Measurements from ENCODE around the gene OPN4. TPM values are rescaled to one million over a fixed set of nuclear protein-coding genes. Genes with fewer than 3 reads are reported as not detected.

Gene OPN4
- total and polyA plus RNA-seq, 4 experiments from 2014 or later, result not detected

DNA sequence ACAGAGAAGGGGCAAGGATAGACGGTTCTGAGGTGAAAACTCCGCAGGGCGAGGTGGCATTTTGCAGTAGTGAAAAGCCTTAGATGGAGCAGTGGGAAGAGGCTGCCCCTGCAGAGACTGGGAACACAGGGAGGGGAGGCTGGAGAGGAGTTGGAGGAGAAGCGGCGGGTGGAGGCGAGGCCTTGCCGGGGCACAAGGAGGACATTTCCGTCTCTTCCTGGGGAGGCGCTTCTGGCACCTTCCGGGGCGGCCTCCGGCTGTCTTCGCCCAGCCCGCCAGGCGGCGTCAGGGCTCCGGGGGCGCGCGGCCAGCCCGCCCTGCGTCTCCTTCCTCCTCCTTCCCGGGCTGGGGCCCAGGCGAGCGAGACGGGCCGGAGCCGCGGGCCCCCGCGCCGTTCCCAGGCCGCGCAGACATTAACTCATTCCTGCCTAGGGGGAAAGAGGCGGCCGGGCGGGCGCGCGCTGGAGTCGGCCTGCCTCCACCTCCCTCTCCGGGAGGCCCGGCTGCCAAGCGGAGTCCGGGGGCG is 56.7 kb downstream of the OPN4 start:
- ChIA-PET POLR2A (ENCODE audit: partially characterized antibody) (interaction anchor here (1.1 to 1.8 kb wide), 5 partner anchors 46 to 382 kb away, joined by 3 to 22 read pairs (median 4); partner anchors contain the start of gene BMPR1A), CTCF (ENCODE audit: partially characterized antibody) (no interaction called here)

GRCh38 chr10:86711513-86712316 is 57.4 kb downstream of the OPN4 start:
- H3K9me3 ChIP-seq (ENCODE audit: control insufficient read depth in 1 of 2, low read length in 2 of 2), result no peaks in the 10 kb centered on the region
- DNase-seq, result peak in 3 of 5 donors; percentile 62 to 68 (median 65)
- intact Hi-C loops (cut with micrococcal nuclease), result loop anchor here (1.0 to 5.0 kb wide), 7 partner anchors 23 to 383 kb away; partner anchors contain the start of genes BMPR1A, GLUD1, SHLD2 and WAPL
- Mint-ChIP-seq H3K27me3 (no peaks in the 10 kb centered on the region), H3K4me3 (peak overlapping the region; percentile 84 to 91 (median 86)), H3K27ac (peak overlapping the region; percentile 87 to 94 (median 93)), H3K9me3 (no peaks in the 10 kb centered on the region), H3K4me1 (peaks cover 7 to 21% (median 14%) of the 10 kb centered on the region in 4 donors), H3K36me3 (no peaks in the 10 kb centered on the region)
- H3K4me1 ChIP-seq (ENCODE audit: insufficient read depth, low read length), result peaks cover 15% of the 10 kb centered on the region
- no peaks in the 10 kb centered on the region for H3K36me3 ChIP-seq (ENCODE audit: insufficient read depth, low read length)
- H3K27ac ChIP-seq (ENCODE audit: low read depth, low read length), result peak overlapping the region; percentile 75
- H3K4me3 ChIP-seq (ENCODE audit: low read length in 2 of 2), result peak overlapping the region; percentile 42 to 66
- H3K27me3 ChIP-seq (ENCODE audit: insufficient read depth, low read length), result no peaks in the 10 kb centered on the region
- ChIA-PET POLR2A (ENCODE audit: partially characterized antibody) (interaction anchor here (1.1 to 1.8 kb wide), 5 partner anchors 46 to 381 kb away, joined by 3 to 22 read pairs (median 4); partner anchors contain the start of gene BMPR1A), CTCF (ENCODE audit: partially characterized antibody) (interaction anchor here (1.0 to 1.6 kb wide), 2 partner anchors 8 to 18 kb away, joined by 3 to 4 read pairs; no protein-coding TSS in a partner anchor)

More for the DNA sequence above, 56.7 kb downstream of the OPN4 start:
- H3K36me3 Mint-ChIP-seq, result no peaks in the 10 kb centered on the region
- Histone ChIP-seq H3K27ac (ENCODE audit: low read depth, low read length) (peak overlapping the region; percentile 75), H3K36me3 (ENCODE audit: insufficient read depth, low read length) (no peaks in the 10 kb centered on the region), H3K9me3 (ENCODE audit: control insufficient read depth in 1 of 2, low read length in 2 of 2) (no peaks in the 10 kb centered on the region), H3K4me3 (ENCODE audit: low read length in 2 of 2) (peak overlapping the region in 1 of 2 donors; percentile 64), H3K4me1 (ENCODE audit: insufficient read depth, low read length) (peaks cover 15% of the 10 kb centered on the region), H3K27me3 (ENCODE audit: insufficient read depth, low read length) (no peaks in the 10 kb centered on the region)
- H3K9me3 Mint-ChIP-seq, result no peaks in the 10 kb centered on the region
- no peaks in the 10 kb centered on the region for H3K27me3 Mint-ChIP-seq
- peaks cover 7 to 21% (median 14%) of the 10 kb centered on the region in 4 donors for H3K4me1 Mint-ChIP-seq
- DNase-seq, result peak; percentile 81 to 88 (median 87)
- intact Hi-C loops (cut with micrococcal nuclease), result loop anchor here (1.0 to 5.0 kb wide), 7 partner anchors 23 to 384 kb away; partner anchors contain the start of genes BMPR1A, GLUD1, SHLD2 and WAPL
- H3K27ac Mint-ChIP-seq, result peak overlapping the region; percentile 87 to 97 (median 96)
- peak overlapping the region; percentile 81 to 96 (median 92) for H3K4me3 Mint-ChIP-seq

DNA sequence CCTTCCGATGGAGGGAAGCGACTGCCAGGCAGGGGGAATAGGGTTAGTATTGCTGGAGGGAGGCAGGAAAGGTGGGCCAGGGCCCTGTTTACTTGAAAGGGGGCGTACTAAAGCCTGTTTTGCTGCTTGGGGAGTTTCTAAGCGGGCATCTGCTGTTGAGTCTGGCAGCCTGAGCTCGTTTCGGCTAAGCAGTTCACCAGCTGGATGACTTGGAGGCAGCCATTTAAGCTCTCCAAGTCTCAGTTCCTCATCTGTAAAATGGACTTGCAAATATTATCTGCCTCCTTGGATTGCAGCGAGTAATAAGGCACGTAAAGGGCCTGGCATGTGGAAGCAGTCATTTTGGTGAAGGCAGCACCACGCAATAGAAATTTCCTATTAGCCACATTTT is 58.0 kb downstream of the OPN4 start:
- Mint-ChIP-seq H3K9me3 (no peaks in the 10 kb centered on the region), H3K27me3 (no peaks in the 10 kb centered on the region), H3K27ac (peak overlapping the region; percentile 87 to 94 (median 93)), H3K36me3 (no peaks in the 10 kb centered on the region), H3K4me3 (peak overlapping the region; percentile 84 to 91 (median 86)), H3K4me1 (peaks cover 7 to 21% (median 14%) of the 10 kb centered on the region in 4 donors)
- intact Hi-C loops (cut with micrococcal nuclease), result loop anchor here (5.0 kb wide), 1 partner anchor 190 kb away; the partner anchor contains the start of gene WAPL
- POLR2A ChIA-PET (ENCODE audit: partially characterized antibody), result interaction anchor here (1.5 to 1.8 kb wide), 3 partner anchors 45 to 312 kb away, joined by 4 to 22 read pairs (median 4); partner anchors contain the start of gene BMPR1A
- no peaks in the 10 kb centered on the region for H3K9me3 ChIP-seq (ENCODE audit: control insufficient read depth in 1 of 2, low read length in 2 of 2)
- CTCF ChIA-PET (ENCODE audit: partially characterized antibody), result interaction anchor here (1.0 to 1.6 kb wide), 2 partner anchors 9 to 19 kb away, joined by 3 to 4 read pairs; no protein-coding TSS in a partner anchor
- DNase-seq, result no peak
- peaks cover 15% of the 10 kb centered on the region for H3K4me1 ChIP-seq (ENCODE audit: insufficient read depth, low read length)
- no peaks in the 10 kb centered on the region for H3K27me3 ChIP-seq (ENCODE audit: insufficient read depth, low read length)
- no peaks in the 10 kb centered on the region for H3K36me3 ChIP-seq (ENCODE audit: insufficient read depth, low read length)
- H3K27ac ChIP-seq (ENCODE audit: low read depth, low read length), result peak overlapping the region; percentile 75
- H3K4me3 ChIP-seq (ENCODE audit: low read length in 2 of 2), result peak overlapping the region; percentile 42 to 66

GRCh38 chr10:86715156-86715795 is 60.9 kb downstream of the OPN4 start:
- H3K27ac ChIP-seq (ENCODE audit: low read depth, low read length), result no peak overlapping the region
- no peaks in the 10 kb centered on the region for H3K36me3 ChIP-seq (ENCODE audit: insufficient read depth, low read length)
- no peaks in the 10 kb centered on the region for H3K9me3 Mint-ChIP-seq
- no peaks in the 10 kb centered on the region for H3K27me3 ChIP-seq (ENCODE audit: insufficient read depth, low read length)
- no peak overlapping the region for H3K27ac Mint-ChIP-seq
- ChIA-PET CTCF (ENCODE audit: partially characterized antibody) (interaction anchor here (1.4 kb wide), 1 partner anchor 22 kb away, joined by 7 read pairs; no protein-coding TSS in a partner anchor), POLR2A (ENCODE audit: partially characterized antibody) (no interaction called here)
- no peaks in the 10 kb centered on the region for H3K9me3 ChIP-seq (ENCODE audit: control insufficient read depth in 1 of 2, low read length in 2 of 2)
- no peak overlapping the region for H3K4me3 ChIP-seq (ENCODE audit: low read length in 2 of 2)
- no peaks in the 10 kb centered on the region for H3K36me3 Mint-ChIP-seq
- H3K4me1 ChIP-seq (ENCODE audit: insufficient read depth, low read length), result peaks cover 14% of the 10 kb centered on the region
- H3K4me3 Mint-ChIP-seq, result no peak overlapping the region
- no peak for DNase-seq
- peaks cover 4 to 17% (median 10%) of the 10 kb centered on the region in 4 donors for H3K4me1 Mint-ChIP-seq
- intact Hi-C loops (cut with micrococcal nuclease), result no loop called here
- no peaks in the 10 kb centered on the region for H3K27me3 Mint-ChIP-seq

DNA sequence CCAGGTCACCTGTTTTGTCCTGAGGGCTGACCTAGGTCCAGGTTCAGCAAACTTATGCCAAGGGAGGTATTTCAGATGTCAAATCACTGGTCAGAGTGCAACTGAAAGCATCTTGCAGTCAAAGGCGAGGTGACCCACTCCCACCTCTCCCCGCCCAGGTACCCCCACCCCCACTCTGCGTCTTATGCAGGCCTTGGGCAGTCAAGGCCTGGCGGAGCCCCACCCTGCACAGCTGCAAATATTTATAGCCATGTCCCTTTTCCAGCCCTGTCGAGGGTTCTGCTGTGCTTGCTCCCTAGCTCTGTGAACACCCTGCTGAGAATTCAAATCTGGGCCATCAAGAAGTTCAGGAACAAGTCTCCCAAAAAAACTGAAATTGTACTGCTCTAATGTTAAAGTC is 61.5 kb downstream of the OPN4 start:
- ChIA-PET CTCF (ENCODE audit: partially characterized antibody) (no interaction called here), POLR2A (ENCODE audit: partially characterized antibody) (no interaction called here)
- H3K9me3 ChIP-seq (ENCODE audit: control insufficient read depth in 1 of 2, low read length in 2 of 2), result no peaks in the 10 kb centered on the region
- peaks cover 3 to 11% (median 7%) of the 10 kb centered on the region in 4 donors for H3K4me1 Mint-ChIP-seq
- intact Hi-C loops (cut with micrococcal nuclease), result no loop called here
- peaks cover 0 to 2% of the 10 kb centered on the region in 2 donors for H3K27me3 Mint-ChIP-seq
- no peaks in the 10 kb centered on the region for H3K36me3 Mint-ChIP-seq
- no peak overlapping the region for H3K4me3 Mint-ChIP-seq
- no peak for DNase-seq
- H3K4me1 ChIP-seq (ENCODE audit: insufficient read depth, low read length), result peaks cover 8% of the 10 kb centered on the region
- H3K36me3 ChIP-seq (ENCODE audit: insufficient read depth, low read length), result no peaks in the 10 kb centered on the region
- no peak overlapping the region for H3K27ac ChIP-seq (ENCODE audit: low read depth, low read length)
- no peaks in the 10 kb centered on the region for H3K27me3 ChIP-seq (ENCODE audit: insufficient read depth, low read length)
- H3K4me3 ChIP-seq (ENCODE audit: low read length in 2 of 2), result no peak overlapping the region
- peak overlapping the region in 1 of 7 donors; percentile 18 for H3K27ac Mint-ChIP-seq
- H3K9me3 Mint-ChIP-seq, result no peaks in the 10 kb centered on the region
